B cell (primary cell): ENCODE data around the gene HSPB8. TPM values are rescaled to one million over a fixed set of nuclear protein-coding genes. Genes with fewer than 3 reads are reported as not detected.

Source experiments
- ATAC-seq: fragments of 200-7000 bp; cut with Tn5 transposase; one replicate; pipeline ENCODE4 v1.10.0; 2021; ENCODE audit warnings: low read depth, mild to moderate bottlenecking, moderate number of reproducible peaks, moderate library complexity
- CTCF ChIA-PET: fragments of 350-600 bp; sonication (Branson Sonifier 250); formaldehyde crosslinking; loops from one replicate; lab custom pipeline; 2021; ENCODE audit warnings: antibody characterized with exemption, inconsistent platforms; lab: Charles Lee
- POLR2A ChIA-PET: fragments of 350-600 bp; sonication (Branson Sonifier 250); formaldehyde crosslinking; loops from one replicate; lab custom pipeline; 2021; ENCODE audit warnings: antibody characterized with exemption; lab: Charles Lee
- DNase-seq: peaks from one replicate; pipeline ENCODE4 v3.0.0; 2013
- H2AFZ ChIP-seq: 2 replicates; pipeline ENCODE4 v1.6.1; 2012; ENCODE audit warnings: mild to moderate bottlenecking, low read depth, low read length; ENCODE audit not compliant: insufficient read depth, poor library complexity, severe bottlenecking
- H3K27ac ChIP-seq, 2 donors: 1 replicate in 1 of 2; 2 replicates in 1 of 2; pipeline ENCODE4 v1.5.1; 2012 to 2013; ENCODE audit warnings: low read length in 2 of 2, mild to moderate bottlenecking in 2 of 2, moderate library complexity in 1 of 2
- H3K27me3 ChIP-seq, 4 experiments: fragments of 200-600 bp in 1 of 4; sonication (generic) in 1 of 4; replicated peaks in 1 of 4; 1 replicate in 2 of 4; 2 replicates in 2 of 4; pipeline versions ENCODE4 v1.6.1 to v1.7.0; 2013 to 2016; ENCODE audit warnings: low read length in 3 of 4, mild to moderate bottlenecking in 2 of 4, mixed read lengths in 1 of 4, moderate library complexity in 1 of 4; ENCODE audit not compliant: insufficient read depth in 4 of 4, control insufficient read depth in 3 of 4; ENCODE audit errors: control extremely low read depth in 1 of 4
- H3K36me3 ChIP-seq, 2 experiments: replicated peaks in 1 of 2; 1 replicate in 1 of 2; 2 replicates in 1 of 2; pipeline versions ENCODE4 v1.6.1 to v1.7.1; 2013; ENCODE audit warnings: low read length in 1 of 2; ENCODE audit not compliant: insufficient read depth in 2 of 2, control insufficient read depth in 1 of 2; ENCODE audit errors: control extremely low read depth in 1 of 2, extremely low read depth in 1 of 2
- H3K4me1 ChIP-seq, 2 donors: fragments of 200-600 bp in 1 of 2; sonication (generic) in 1 of 2; 1 replicate in 1 of 2; 2 replicates in 1 of 2; pipeline versions ENCODE4 v1.5.1 to v1.6.1; 2013 to 2017; ENCODE audit warnings: low read length in 2 of 2; ENCODE audit not compliant: control insufficient read depth in 2 of 2, insufficient read depth in 2 of 2
- H3K4me2 ChIP-seq: replicated peaks from 2 replicates; pipeline ENCODE3; 2012; ENCODE audit warnings: mild to moderate bottlenecking, low read depth, low read length; ENCODE audit not compliant: poor library complexity, severe bottlenecking
- H3K4me3 ChIP-seq, 5 experiments: fragments of 200-600 bp in 1 of 5; sonication (generic) in 1 of 5; 1 replicate in 3 of 5; 2 replicates in 2 of 5; pipeline versions ENCODE4 v1.5.1 to v1.7.0; 2011 to 2016; ENCODE audit warnings: low read length in 4 of 5, mild to moderate bottlenecking in 4 of 5, low read depth in 2 of 5, control low read depth in 1 of 5, moderate library complexity in 1 of 5; ENCODE audit not compliant: insufficient read depth in 1 of 5; ENCODE audit errors: control extremely low read depth in 1 of 5, extremely low read depth in 1 of 5
- H3K79me2 ChIP-seq: fragments of 200-600 bp; sonication (generic); one replicate; pipeline ENCODE4 v1.6.0; 2016; ENCODE audit warnings: low read length; ENCODE audit not compliant: control insufficient read depth, insufficient read depth
- H3K9ac ChIP-seq: fragments of 200-600 bp; sonication (generic); 2 replicates; pipeline ENCODE4 v1.6.1; 2017; ENCODE audit warnings: mild to moderate bottlenecking, low read length, moderate library complexity
- H3K9me3 ChIP-seq, 3 donors: one replicate each; pipeline versions ENCODE4 v1.6.1 to v1.7.1; 2013; ENCODE audit warnings: low read length in 2 of 3; ENCODE audit not compliant: control insufficient read depth in 2 of 3, insufficient read depth in 1 of 3; ENCODE audit errors: control extremely low read depth in 1 of 3
- H4K20me1 ChIP-seq: 2 replicates; pipeline ENCODE4 v1.6.0; 2012; ENCODE audit warnings: mild to moderate bottlenecking, low read length; ENCODE audit not compliant: insufficient read depth, control insufficient read depth, poor library complexity, severe bottlenecking
- H3K27ac Mint-ChIP-seq: one replicate; pipeline ENCODE4 v1.8.0; 2021; ENCODE audit warnings: mixed read lengths
- H3K27me3 Mint-ChIP-seq: one replicate; pipeline ENCODE4 v1.8.0; 2021; ENCODE audit warnings: mixed read lengths
- H3K4me1 Mint-ChIP-seq: one replicate; pipeline ENCODE4 v1.8.0; 2021; ENCODE audit warnings: mixed read lengths
- H3K4me3 Mint-ChIP-seq: one replicate; pipeline ENCODE4 v1.8.0; 2021; ENCODE audit warnings: mixed read lengths
- H3K9me3 Mint-ChIP-seq: one replicate; pipeline ENCODE4 v1.8.0; 2022; ENCODE audit warnings: mixed read lengths; ENCODE audit not compliant: insufficient read depth
- CTCF ChIP-seq: fragments of 200-600 bp; IDR thresholded peaks from one replicate; pipeline ENCODE4 v1.8.0; 2022; ENCODE audit warnings: antibody characterized with exemption, mild to moderate bottlenecking
- EZH2 ChIP-seq: IDR thresholded peaks from 2 replicates; pipeline ENCODE4 v1.6.1; 2012; ENCODE audit warnings: borderline replicate concordance, low read depth, mild to moderate bottlenecking, moderate library complexity, low read length; ENCODE audit not compliant: insufficient read depth, poor library complexity, severe bottlenecking
- WGBS: methylation state at CpG from one replicate; pipeline ENCODE4 v1.1.5; 2013; ENCODE audit warnings: missing lambda C conversion rate; ENCODE audit not compliant: insufficient coverage; 5-methylcytosine and 5-hydroxymethylcytosine counted together
- intact Hi-C: fragments of 100-400 bp; cut with micrococcal nuclease; formaldehyde crosslinking; loops from one replicate; pipeline ENCODE4 v1.10.0; 2022
- polyA plus RNA-seq: library from polyadenylated mRNA; depleted of rRNA; stranded (reverse); fragments of >200 nt; gene quantifications from 2 replicates; pipeline ENCODE4 v1.2.3, GENCODE V29; 2012
- total RNA-seq, 2 donors: library from RNA; stranded (reverse); fragments of 120-200 nt in 1 of 2; gene quantifications; 1 replicate in 1 of 2; 2 replicates in 1 of 2; pipeline versions ENCODE4 v1.2.3 to v1.2.4, GENCODE V29; 2013 to 2022

HSPB8 gene
- total and polyA plus RNA-seq, 2 donors (not counting 1 experiment from before 2014, with no cell fraction given) = not detected

- intact Hi-C loops = no loop called here
- CTCF ChIA-PET = no interaction called here
These were observed 22.2 kb upstream of the HSPB8 start for GRCh38 chr12:119156401-119157044.

More at GRCh38 chr12:119156401-119157044, 22.2 kb upstream of the HSPB8 start:
- WGBS = 80% methylated on average over 24 of the region's 35 CpGs
- Histone ChIP-seq H3K36me3 (no peaks in the 10 kb centered on the region), H2AFZ (no peak overlapping the region), H3K4me3 (no peak overlapping the region), H3K9ac (no peak overlapping the region), H3K27me3 (peaks cover 0 to 4% (median 1%) of the 10 kb centered on the region in 4 experiments), H3K4me2 (no peak overlapping the region), H3K27ac (no peak overlapping the region), H3K4me1 (no peaks in the 10 kb centered on the region), H4K20me1 (no peaks in the 10 kb centered on the region), H3K9me3 (peaks cover 0 to 33% (median 0%) of the 10 kb centered on the region in 3 donors), H3K79me2 (no peaks in the 10 kb centered on the region)
- no peak for TF ChIP-seq CTCF
- no peak for TF ChIP-seq EZH2
- POLR2A ChIA-PET = no interaction called here
- DNase-seq = no peak
- peaks cover 2% of the 10 kb centered on the region for H3K9me3 Mint-ChIP-seq
- no peaks in the 10 kb centered on the region for H3K4me1 Mint-ChIP-seq
- H3K27me3 Mint-ChIP-seq = peaks cover 21% of the 10 kb centered on the region
- ATAC-seq = no peak
- no peak overlapping the region for H3K4me3 Mint-ChIP-seq
- H3K27ac Mint-ChIP-seq = no peak overlapping the region
